RWPE1 (cell line): ENCODE measurements around the gene HLA-DQA1.
"Not testable (repeated sequence)": the region's sequence is repeated elsewhere in the genome, so short reads cannot be mapped to it uniquely, and the experiment has no call there.

ENCODE experiments used
- CTCF ChIA-PET: fragments of 350-600 bp; sonication (Branson Sonifier 250); formaldehyde crosslinking; extraction: SDS; loops from one replicate; lab custom pipeline; 2021; lab: Yijun Ruan, JAX
- POLR2A ChIA-PET: fragments of 400-600 bp; formaldehyde crosslinking; extraction: SDS; loops from one replicate; lab custom pipeline; 2020; ENCODE audit warnings: antibody characterized with exemption; ENCODE audit not compliant: low non-redundant PET; lab: Yijun Ruan, JAX
- DNase-seq: peaks from one replicate; pipeline ENCODE4 v3.0.0; 2012; ENCODE audit warnings: low spot score
- H3K27ac ChIP-seq: fragments of 450-650 bp; 2 replicates; pipeline ENCODE4 v1.5.1; 2017
- CTCF ChIP-seq: fragments of 450-650 bp; conservative IDR thresholded peaks from 2 replicates; pipeline ENCODE4 v1.5.1; 2017; ENCODE audit warnings: low read depth, mild to moderate bottlenecking

HLA-DQA1 gene

DNA sequence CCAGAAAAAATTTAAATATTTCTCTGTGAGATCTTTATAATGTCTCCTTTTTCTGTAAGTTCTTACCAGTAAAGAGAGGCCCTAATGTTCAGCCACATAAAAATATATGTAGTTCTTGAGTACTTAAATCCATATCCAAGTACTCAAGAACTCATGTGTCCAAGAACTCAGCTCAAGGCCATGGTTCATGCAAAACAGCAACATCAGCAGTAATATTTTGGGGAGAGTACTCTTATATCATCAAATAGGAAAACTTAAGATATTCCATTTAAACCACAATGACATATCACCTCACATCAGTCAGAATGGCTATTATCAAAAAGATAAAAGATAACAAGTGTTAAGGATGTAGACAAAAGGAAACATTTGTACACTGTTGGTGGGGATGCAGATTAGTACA lies 32.7 kb downstream of the HLA-DQA1 start:
- H3K27ac ChIP-seq, result no peak overlapping the region
- CTCF ChIA-PET, result no interaction called here
- no peak for TF ChIP-seq CTCF
- DNase-seq, result no peak
- POLR2A ChIA-PET, result no interaction called here

DNA sequence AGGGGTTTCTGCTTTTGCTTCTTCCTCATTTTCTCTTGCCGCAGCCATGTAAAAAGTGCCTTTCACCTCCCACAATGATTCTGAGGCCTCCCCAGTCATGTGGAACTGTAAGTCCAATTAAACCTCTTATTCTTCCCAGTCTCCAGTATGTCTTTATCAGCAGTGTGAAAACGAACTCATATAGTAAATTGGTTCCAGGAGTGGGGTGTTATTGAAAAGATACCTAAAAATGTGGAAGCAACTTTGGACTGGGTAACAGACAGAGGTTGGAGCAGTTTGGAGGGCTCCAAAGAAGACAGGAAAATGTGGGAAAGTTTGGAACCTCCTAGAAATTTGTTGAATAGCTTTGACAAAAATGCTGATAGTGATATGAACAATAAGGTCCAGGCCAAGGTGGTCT lies 34.7 kb downstream of the HLA-DQA1 start:
- DNase-seq, POLR2A ChIA-PET, H3K27ac ChIP-seq, CTCF ChIA-PET: not testable (repeated sequence)

- POLR2A ChIA-PET, H3K27ac ChIP-seq, CTCF ChIA-PET, DNase-seq: not testable (repeated sequence)
Observed at GRCh38 chr6:32674123-32674522, 36.9 kb downstream of the HLA-DQA1 start.

DNA sequence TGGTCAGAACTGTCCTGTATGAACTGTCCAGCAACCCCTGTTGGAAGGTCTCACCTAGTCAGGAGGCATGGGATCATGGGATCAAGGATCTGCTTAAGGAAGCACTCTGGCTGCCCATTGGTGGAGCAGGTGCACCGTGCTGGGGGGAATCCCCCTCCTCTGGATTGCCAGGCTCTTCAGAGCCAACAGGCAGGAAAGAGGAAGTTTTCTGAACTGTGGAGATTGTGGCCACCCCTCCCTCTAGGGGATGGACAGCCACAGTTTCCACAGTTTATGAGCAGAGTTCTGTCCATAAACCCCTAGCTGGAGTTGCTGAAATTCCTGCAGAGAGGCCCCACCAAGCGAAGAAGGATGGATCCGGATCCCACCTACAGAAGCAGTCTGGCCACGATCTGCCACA lies 42.3 kb downstream of the HLA-DQA1 start:
- no peak overlapping the region for H3K27ac ChIP-seq
- ChIA-PET POLR2A (no interaction called here), CTCF (no interaction called here)
- no peak for DNase-seq
- TF ChIP-seq CTCF, result no peak

DNA sequence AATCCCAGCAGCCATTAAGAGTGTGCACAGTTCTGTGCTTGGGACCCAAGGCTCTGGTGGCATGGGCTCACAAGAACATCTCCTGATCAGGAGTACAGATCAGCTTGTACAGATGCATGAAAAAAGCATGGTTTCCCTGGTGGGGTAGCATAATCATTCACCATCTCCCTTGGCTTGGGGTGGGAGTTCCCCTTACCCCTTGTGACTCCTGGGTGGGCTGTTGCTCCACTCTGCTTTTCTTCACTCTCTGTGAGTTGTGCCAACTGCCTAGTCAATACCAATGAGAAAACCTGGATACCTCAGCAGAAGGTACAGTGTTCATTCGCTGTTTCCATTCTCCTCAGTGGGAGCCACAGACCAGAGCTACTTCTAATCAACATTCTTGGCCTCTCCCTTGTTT lies 42.8 kb downstream of the HLA-DQA1 start:
- no peak for TF ChIP-seq CTCF
- ChIA-PET POLR2A (no interaction called here), CTCF (interaction anchor here (0.7 kb wide), 1 partner anchor 278 kb away, joined by 5 read pairs; no protein-coding TSS in a partner anchor)
- DNase-seq, result no peak
- no peak overlapping the region for H3K27ac ChIP-seq

- POLR2A ChIA-PET, result no interaction called here
- CTCF ChIA-PET, result no interaction called here
- H3K27ac ChIP-seq, result no peak overlapping the region
- no peak for DNase-seq
- TF ChIP-seq CTCF, result no peak
Observed at GRCh38 chr6:32684246-32684645, 47.0 kb downstream of the HLA-DQA1 start.

DNA sequence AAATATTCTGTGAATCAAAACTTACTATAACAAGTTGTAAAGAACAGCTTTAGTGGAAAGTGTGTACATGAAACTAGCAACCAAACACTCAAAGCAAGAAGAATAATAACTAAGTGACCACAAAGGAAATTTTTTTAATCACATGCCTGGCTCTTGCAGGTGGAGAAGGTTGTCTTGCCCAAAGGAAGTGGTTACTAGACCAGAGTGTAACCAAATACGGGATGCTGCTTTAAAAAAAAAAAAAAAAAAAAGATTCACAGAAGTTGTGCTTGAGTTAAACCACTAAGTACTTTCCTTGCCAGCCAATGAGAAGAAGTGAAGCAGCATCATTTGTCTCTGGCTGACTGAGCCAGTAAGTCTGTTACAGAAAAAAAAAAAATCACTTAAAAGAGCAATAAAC lies 48.4 kb downstream of the HLA-DQA1 start:
- ChIA-PET POLR2A (no interaction called here), CTCF (no interaction called here)
- no peak overlapping the region for H3K27ac ChIP-seq
- DNase-seq, result no peak
- TF ChIP-seq CTCF, result no peak
